HG02981 (cell line): ENCODE data around the gene NAA20.

ENCODE experiments used
- ATAC-seq: cut with Tn5 transposase; IDR thresholded peaks from one replicate; pipeline ENCODE4 v1.9.1; 2021; ENCODE audit warnings: mild to moderate bottlenecking, moderate library complexity; ENCODE audit not compliant: unreplicated experiment

Gene NAA20

DNA sequence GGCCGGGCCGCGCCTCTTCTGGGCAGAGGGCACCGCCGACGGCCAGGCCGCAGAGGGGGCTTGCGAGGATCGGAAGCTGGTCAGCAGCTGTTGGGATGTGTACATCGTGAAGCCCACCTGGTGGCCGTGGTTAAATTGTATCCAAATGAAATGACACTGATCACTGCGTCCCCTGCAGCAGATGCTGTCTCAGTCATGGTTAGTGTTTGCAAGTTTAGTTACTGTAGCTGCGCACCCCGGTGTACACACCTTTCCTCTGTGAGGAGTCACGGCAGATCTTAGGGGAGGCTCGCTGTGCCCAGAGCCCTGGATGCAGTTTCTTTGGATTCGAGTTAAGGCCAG lies 653 bp downstream of the NAA20 start:
- ATAC-seq = no peak

DNA sequence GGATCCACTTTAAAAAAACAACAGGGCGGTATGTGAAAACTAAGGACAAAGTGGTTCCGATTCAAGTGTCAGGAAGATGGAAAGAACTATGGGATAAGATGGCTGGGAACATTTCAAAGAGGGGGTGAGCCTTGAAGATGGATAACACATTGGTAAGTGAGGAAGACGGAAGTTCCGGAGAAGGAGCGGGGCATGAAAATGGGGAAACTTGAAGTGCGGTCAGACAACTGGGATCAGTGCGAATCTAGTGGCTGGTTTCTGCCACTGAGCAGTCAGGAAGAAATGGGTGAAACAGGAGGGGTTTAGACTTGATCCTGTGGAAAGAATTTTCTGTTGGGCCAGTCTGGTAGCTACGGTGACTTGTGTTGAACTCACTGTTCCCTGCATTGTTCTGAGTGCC lies 1.2 kb downstream of the NAA20 start:
- no peak for ATAC-seq

DNA sequence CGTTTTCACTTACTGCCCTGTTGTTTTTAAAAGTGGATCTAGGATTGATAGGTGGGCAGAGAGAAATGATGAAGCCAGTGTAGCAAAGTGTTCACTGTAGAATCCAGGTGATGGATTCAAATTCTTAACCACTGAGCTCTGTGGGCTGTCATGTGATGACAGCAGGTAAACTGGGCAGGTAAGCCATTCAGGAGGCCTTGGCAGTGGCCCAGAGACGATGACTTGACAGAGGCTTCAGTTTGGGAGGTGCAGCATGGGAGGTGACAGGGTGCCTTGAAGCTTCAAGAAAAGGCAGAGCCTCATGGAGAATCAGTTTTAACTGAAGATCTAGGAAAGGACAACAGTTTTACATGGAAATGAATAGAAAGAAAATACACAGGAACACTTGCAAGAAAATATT lies 2.0 kb downstream of the NAA20 start:
- ATAC-seq = no peak

DNA sequence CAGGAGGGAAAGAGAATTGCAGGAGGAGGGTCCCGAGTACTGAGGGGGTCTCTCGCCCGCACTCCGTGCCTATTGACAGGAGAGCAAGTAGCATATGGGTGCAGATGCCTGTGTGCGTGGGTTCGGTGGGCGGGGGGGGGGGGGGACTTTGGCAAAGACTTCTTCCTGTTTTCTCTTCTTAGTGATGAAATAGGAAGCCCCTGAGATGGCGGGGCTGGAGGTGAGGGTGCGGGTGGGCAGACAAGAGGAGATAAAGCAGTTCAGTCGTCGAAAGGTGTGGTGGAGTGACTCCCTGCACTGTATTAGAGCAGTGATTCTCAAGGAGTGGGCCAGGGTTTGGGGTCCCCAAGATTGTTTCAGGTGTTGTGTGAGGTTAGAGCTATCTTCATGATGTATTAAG lies 3.7 kb downstream of the NAA20 start:
- no peak for ATAC-seq

DNA sequence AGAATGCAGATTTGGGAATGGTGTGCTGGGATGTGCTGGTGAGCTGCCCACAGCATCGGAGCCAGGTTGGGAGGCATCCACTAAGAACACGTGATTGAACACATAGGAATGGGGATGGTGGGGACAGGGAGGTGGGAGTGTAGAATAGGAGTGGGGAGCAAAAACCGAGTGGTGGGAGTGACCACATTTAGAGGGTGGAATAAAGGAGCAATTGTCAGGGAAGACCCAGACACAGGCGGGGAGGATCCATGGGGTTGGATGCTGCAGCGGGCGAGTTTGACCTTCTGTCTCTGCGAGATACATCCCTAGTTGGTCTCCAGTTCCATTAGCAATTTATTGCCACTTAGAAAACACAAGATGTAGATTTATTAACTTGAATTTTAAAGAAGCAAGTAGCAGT lies 4.7 kb downstream of the NAA20 start:
- ATAC-seq = no peak

DNA sequence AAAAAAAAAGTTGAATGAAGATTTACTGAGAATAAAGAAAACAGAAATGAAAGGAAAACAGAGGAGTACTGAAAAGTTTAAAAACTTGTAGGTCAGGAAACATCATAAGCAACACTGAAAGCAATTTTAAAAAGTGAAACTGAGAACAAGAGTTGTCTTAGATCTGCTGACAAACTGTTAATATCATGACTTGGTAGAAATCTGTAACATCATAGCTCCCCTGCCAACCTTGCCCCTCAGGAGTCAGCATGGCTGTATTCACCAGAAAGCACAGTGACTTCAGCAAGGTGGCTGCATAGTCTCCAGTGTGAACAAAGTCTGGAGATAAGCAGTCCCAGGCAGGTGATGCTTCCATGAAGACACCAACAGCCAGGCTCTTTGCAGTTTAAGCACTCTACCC lies 5.3 kb downstream of the NAA20 start:
- peak; percentile 70 for ATAC-seq

DNA sequence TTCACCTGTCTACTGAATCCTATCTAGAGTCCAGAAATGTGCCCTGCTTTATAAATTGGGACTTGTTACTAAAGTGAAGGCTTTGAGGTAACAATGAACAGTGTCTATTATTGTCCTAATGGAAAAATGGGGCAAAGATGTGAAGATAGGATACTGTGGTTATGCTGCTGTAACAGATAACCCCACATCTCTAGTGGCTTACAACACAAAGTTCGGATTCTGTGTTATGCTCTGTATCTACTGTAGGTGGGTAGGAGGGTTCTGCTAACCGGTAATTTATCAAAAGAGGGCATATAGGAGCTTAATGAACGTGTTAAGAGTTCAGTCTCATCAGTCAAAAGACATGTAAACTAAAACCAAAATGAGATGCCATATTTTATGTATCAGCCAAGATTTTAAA lies 6.2 kb downstream of the NAA20 start:
- no peak for ATAC-seq

DNA sequence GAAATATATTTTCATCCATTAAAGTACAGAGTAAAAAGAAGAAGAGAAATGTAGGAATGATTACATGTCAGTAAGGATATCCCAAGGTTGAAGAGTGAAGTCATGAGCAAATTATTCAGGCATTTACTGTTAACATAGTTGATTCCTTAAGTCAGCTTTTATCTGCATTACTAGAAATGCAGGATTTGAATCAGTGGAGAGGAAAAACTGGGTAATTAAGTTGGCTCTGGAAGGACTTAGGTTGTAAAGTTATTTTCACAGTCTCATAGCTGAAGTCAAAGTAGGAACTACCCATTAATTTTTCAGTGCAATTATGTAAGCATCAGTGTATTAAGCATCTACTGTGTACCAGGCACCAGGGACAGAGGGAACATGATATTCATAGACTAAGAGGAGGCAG lies 7.8 kb downstream of the NAA20 start:
- no peak for ATAC-seq

DNA sequence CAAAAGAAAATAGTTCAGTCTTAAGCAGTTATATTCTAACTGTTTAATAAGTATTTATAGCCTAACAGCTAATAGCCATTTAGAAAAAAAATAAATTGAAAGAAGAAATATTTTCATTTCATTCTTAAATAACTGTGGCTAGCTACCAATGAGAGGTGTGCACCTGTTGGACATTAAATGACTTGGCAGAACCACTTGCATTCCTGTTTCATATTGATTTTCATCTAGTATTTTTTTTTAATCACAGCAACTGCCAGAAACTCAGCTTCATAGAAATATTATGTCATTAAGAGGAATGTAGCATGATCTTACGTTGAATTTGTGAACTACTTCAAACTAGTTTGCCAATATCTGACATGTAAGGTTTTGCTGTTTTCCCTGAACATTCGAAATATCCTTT lies 10.1 kb downstream of the NAA20 start:
- no peak for ATAC-seq

DNA sequence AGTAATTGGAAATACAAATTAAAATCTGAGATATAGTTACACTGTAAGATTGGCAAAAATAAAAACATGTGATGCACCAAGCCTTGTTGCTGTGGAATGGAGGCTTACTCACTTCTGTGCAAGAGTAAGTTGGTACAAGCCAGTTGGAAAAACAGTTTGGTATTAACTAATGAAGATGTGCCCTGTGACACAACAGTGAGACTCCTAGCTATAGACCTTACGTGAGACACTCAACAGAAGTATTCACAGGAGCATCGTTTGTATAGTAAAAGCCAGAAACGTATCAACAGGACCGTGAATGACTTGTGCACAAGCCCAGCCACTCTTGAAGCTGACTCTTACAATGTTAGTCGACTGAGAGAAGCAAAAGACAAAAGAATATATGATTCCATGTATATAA lies 14.6 kb downstream of the NAA20 start:
- ATAC-seq = no peak

DNA sequence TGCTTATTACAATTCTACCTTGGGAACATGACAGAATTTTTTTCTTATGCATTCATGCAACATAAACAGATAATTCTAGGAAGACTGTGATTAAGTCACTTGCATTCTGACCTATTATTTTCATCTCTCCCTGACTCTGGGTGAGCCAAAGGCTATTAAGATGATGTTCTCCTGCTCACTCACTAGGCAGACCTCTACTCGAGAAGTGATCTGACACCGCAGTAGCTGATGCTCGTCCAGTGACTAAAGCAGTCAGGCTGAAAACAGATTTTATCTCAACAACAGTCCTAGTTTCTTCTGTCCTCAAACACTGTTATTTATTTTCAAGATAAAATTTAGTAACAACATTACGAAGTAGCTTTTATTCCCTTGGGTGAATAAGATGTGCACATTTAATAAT lies 17.3 kb downstream of the NAA20 start:
- ATAC-seq = no peak

DNA sequence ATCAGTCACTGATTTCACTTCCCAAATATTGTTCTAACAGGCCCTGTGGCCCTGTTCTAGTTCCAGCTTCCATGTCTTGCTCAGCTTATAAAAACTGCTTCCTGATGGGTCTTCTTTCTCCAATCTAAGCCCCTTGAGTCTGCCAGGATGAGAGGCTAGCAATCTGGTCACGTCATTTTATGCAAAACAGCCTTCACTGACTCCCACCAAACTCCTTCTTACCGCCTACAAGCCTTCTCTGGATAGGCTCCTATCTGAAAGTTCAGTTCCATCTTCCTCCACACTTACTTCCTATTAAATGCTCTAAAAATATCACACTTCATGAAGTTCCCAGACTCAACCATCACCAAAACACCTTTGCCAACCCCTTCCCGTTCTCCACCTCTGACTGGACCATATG lies 19.6 kb downstream of the NAA20 start:
- no peak for ATAC-seq

DNA sequence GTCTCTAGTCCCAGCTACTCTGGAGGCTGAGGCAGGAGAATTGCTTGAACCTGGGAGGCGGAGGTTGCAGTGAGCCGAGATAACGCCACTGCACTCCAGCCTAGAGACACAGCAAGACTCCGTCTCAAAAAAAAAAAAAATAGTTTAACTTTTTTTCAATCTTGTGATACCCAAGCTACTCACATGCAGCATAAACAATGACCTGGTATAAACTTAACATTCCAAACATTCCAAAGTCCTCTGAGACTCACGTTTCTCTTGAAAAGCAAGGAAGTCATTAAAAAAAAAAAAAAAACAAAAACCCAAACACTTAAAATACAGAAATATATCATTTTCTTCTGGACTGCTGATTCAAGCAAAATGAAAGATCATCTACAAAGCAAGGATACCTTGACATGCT lies 20.8 kb downstream of the NAA20 start:
- no peak for ATAC-seq

DNA sequence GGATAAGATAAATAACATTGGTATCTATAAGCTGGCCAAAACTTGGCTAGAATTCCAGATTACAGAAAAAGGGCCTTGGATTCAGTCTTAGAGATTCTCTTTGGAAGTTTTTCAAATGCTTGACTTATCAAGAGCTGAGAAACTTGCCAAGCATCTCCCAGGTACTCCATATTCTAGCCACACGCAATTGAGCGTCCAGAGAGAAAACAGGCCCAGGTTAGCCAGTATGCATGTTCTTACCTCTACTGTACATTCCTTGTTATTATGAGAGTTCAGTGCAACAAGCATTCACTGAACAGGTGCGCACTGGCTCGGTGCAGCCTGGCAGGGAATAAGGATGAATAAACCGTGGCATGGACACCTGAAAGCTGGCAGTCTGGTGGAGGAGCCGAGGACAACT lies 21.4 kb downstream of the NAA20 start:
- no peak for ATAC-seq

DNA sequence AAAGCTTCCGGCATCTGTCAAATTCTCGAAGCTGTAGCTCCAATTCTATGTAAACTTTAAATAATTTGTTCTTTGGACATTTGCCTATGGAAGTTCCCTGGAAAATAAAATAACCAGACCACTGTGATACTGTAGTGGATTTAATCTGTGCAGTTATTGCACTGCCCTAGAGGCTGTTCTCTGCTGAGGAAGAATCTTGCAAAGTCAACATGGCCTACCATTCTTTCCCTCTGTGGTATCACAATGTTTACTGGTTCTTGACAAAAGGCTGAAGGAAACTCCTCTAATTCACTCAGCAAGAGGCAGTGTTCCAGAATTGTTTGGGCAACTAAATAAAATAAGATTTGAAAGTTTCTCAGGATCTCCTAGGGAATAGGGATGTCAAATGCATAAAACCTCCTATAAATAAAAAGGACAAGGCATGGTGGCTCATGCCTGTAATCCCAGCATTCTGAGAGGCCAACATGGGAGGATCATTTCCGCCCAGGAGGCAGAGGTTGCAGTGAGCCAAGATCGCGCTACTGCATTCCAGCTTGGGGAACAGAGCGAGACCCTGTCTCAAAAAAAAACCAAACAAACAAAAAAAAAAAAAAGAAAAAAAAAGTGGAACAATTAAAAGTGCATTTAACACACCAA lies 22.7 kb downstream of the NAA20 start:
- ATAC-seq = no peak

DNA sequence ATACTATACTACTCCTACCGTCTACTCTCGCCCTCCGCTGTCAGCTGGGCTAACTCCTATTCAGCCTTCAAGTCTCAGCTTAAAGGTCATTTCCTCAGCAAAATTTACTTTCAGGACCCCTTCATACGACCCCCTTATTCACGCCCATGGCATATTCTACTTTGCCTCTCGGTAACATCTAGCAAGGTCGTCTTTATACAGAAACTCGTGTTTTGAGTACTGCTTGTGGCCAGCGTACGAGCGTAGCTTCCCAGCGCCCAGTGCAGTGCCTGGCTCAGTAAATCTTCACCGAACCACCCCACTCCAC lies 34.6 kb downstream of the NAA20 start:
- ATAC-seq = peak; percentile 18

DNA sequence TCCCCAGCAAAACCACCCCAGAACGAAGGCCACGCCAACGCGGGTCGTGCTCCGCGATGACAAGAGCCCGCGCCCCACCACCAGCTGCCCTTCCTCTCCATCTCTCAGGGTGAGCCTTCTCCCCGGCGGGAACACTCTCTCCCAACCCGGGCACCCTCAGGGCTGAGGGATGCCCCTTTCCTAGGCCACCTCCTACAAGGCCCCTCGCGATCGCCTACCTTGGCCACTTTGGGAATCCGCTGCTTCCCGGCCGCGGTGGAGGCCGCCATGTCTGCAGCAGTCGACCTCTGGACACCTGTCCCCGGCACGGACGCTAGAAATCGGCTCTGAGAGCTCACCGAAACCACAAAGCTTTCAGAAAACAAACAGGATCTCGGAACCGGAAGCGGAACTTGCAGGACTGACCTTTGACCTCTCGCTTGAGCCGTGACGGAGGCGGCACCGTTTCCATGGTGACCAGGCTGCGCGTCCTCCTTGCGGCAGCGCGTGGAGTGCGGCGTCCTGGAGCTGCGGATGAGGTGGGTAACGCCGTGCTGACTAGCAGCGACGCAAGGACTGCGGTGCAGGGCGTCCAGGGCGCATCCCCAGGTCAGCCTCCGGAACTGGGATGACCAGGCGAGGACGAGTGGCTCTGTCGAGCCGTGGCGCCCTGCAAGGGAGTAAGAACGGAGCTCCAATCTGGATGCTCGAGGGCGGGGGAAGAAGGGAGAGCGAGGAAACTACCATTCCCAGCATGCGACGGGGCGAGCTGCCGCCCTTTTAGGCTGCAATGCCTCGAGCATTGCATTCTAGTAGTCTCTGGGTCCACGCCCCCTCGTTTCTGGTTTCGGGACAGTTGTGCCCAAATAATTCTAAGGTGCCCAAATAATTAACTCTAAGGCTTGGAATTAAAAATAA lies 35.2 kb downstream of the NAA20 start, which contains the start of the genes CFAP61 and CRNKL1:
TSS of gene CFAP61 (plus strand) at position 459 of the 897 bp plus-strand sequence. CDS start 4,122 bp downstream, outside the sequence.
TSS of gene CRNKL1 (minus strand) at position 393 of the 897 bp plus-strand sequence. CDS start at position 269, 124 bp downstream.
- peak; percentile 91 for ATAC-seq

DNA sequence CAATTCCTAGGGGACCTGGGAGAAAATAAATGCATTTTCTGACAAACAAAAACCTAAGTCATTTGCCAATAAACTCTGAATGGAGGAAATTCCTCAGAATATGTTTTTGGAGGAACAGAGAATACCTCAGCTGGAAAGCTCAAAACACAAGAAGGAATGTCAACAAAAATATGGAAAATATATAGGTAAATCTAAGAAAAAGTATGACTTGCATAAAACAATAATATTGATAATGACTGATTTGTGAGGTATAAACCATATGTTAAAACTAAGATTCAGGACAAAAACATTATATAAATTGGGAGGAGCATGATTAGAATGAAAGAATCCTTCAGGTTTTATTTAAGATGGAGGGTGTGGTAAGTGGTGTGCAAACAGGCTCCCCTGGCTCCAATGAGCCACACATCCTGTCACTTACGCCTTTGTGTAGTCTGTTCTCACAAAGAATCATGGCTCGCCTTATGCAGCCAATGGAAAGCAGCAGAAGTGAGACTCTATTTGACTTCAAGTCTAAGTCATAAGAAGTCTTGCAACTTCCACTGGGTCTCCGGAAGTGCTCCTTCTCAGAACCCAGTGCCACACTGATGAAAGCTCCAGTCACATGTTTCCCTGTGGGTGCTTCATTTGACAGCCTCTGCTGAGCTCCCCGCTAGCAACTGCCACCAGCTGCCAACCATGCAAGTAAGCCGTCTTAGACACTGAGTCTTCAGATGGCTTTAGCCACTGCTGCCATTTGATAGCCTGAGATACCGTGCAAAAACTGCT lies 43.3 kb downstream of the NAA20 start:
- ATAC-seq = no peak

DNA sequence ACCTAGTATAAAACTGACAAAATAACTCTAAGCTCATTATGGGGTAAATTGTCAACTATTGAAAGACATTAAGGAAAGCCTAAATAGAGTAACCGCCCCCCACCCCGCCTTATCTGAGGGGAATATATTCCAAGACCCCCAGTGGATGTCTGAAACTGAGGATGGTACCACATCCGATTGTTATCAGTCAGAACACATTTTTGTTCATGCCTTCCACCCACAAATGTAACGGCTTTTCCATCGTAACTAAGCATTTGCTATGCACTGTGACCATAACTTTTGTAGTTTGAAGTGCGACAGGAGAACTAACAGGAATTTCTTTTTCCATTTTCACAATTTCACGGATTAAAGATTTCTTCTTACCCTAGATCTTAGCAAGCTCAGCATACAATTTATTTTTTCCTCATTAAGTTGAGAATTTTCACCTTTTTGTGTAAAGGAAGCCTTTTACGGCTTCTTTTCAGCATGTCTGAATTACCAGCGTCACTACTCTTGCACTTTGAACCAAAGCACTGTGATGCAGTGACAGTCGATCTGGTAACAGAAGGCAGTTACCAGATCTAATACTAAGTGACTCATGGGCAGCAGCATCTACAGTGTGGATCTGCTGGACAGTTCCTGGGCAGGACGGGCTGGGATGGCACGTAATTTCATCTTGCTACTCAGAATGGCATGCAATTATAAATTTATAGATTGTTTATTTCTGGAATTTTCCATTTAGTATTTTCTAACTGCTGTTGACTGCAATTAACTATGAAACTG lies 47.0 kb downstream of the NAA20 start:
- ATAC-seq = no peak

DNA sequence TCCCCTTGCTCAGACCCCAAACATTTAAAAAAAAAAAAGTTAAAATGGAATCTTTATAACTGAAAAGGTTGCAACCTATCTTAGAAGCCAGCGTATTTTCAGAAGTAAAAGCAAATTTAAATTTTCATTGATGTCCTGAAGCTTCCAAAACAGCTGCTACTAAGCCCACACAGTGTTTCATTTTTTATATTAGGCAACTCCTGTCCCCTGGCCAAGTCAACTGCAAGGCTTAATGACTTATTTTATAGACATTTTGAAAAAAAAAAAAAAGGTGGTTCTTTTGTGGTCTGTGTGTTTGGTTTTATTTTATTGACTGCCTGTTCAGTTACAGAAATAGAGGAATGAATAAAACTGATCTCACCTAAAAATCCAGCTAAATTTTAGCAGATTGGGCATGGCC lies 48.2 kb downstream of the NAA20 start:
- no peak for ATAC-seq
